ENCODE measurements around the gene TBX2. TPM values are rescaled to one million over a fixed set of nuclear protein-coding genes. Genes with fewer than 3 reads are reported as not detected.
"Not testable (repeated sequence)": the region's sequence is repeated elsewhere in the genome, so short reads cannot be mapped to it uniquely, and the experiment has no call there.

TBX2 gene
- total RNA-seq, 2 donors from 2014 or later: 5.0 to 5.3 TPM

GRCh38 chr17:61354895-61355874 is 44.5 kb upstream of the TBX2 start:
- Histone ChIP-seq H3K4me3 (no peak overlapping the region), H3K9me3 (no peaks in the 10 kb centered on the region), H3K4me1 (no peaks in the 10 kb centered on the region), H3K9ac (ENCODE audit: low read depth in 2 of 2, low read length in 2 of 2) (no peak overlapping the region), H3K27ac (no peak overlapping the region), H3K27me3 (no peaks in the 10 kb centered on the region), H3K36me3 (no peaks in the 10 kb centered on the region)
- intact Hi-C loops (cut with DNase I): no loop called here
- TF ChIP-seq CTCF (IDR thresholded peaks at IDR 0.05): no peak
- DNase-seq: no peak

- H3K27me3 ChIP-seq; H3K9ac ChIP-seq (ENCODE audit: low read depth in 2 of 2, low read length in 2 of 2); H3K36me3 ChIP-seq; H3K27ac ChIP-seq; H3K9me3 ChIP-seq; DNase-seq; H3K4me3 ChIP-seq; H3K4me1 ChIP-seq; intact Hi-C loops (cut with DNase I): not testable (repeated sequence)
These were observed 42.6 kb upstream of the TBX2 start for GRCh38 chr17:61357061-61357460.

GRCh38 chr17:61359513-61359912 is 40.1 kb upstream of the TBX2 start:
- H3K36me3 ChIP-seq; DNase-seq; H3K4me1 ChIP-seq; H3K9ac ChIP-seq (ENCODE audit: low read depth in 2 of 2, low read length in 2 of 2); H3K27me3 ChIP-seq; H3K4me3 ChIP-seq; H3K9me3 ChIP-seq; intact Hi-C loops (cut with DNase I); H3K27ac ChIP-seq: not testable (repeated sequence)

GRCh38 chr17:61360318-61360943 is 39.2 kb upstream of the TBX2 start:
- H3K27me3 ChIP-seq: no peaks in the 10 kb centered on the region
- intact Hi-C loops (cut with DNase I): no loop called here
- TF ChIP-seq CTCF (IDR thresholded peaks at IDR 0.05): no peak

GRCh38 chr17:61361084-61361483 is 38.6 kb upstream of the TBX2 start:
- Histone ChIP-seq H3K27me3 (no peaks in the 10 kb centered on the region), H3K9ac (ENCODE audit: low read depth in 2 of 2, low read length in 2 of 2) (no peak overlapping the region), H3K27ac (no peak overlapping the region), H3K4me1 (no peaks in the 10 kb centered on the region), H3K4me3 (no peak overlapping the region), H3K9me3 (no peaks in the 10 kb centered on the region), H3K36me3 (no peaks in the 10 kb centered on the region)
- no peak for DNase-seq
- no peak for TF ChIP-seq CTCF (IDR thresholded peaks at IDR 0.05)
- intact Hi-C loops (cut with DNase I): no loop called here

More at GRCh38 chr17:61360318-61360943, 39.2 kb upstream of the TBX2 start:
- Histone ChIP-seq H3K4me1 (no peaks in the 10 kb centered on the region), H3K4me3 (no peak overlapping the region), H3K9me3 (no peaks in the 10 kb centered on the region), H3K36me3 (no peaks in the 10 kb centered on the region), H3K27ac (no peak overlapping the region), H3K9ac (ENCODE audit: low read depth in 2 of 2, low read length in 2 of 2) (no peak overlapping the region)
- no peak for DNase-seq

- H3K9ac ChIP-seq (ENCODE audit: low read depth in 2 of 2, low read length in 2 of 2): no peak overlapping the region
- DNase-seq: no peak
- intact Hi-C loops (cut with DNase I): no loop called here
- no peak overlapping the region for H3K27ac ChIP-seq
- H3K36me3 ChIP-seq: no peaks in the 10 kb centered on the region
- no peaks in the 10 kb centered on the region for H3K27me3 ChIP-seq
- TF ChIP-seq CTCF (IDR thresholded peaks at IDR 0.05): no peak
- no peaks in the 10 kb centered on the region for H3K4me1 ChIP-seq
- H3K9me3 ChIP-seq: no peaks in the 10 kb centered on the region
- H3K4me3 ChIP-seq: no peak overlapping the region
These were observed 37.2 kb upstream of the TBX2 start for GRCh38 chr17:61362396-61362795.

Measured in colonic mucosa (tissue), 4 donors.